Heart left ventricle (tissue), 13 donors: ENCODE results near the gene YWHAH.

Experiments
- CTCF ChIP-seq, 12 donors: fragments of 200-600 bp; sonication (generic) in 4 of 12; IDR thresholded peaks; one replicate each; pipeline versions ENCODE4 v1.5.0 to v1.8.0; 2018 to 2022; ENCODE audit warnings: antibody characterized with exemption in 12 of 12, mild to moderate bottlenecking in 5 of 12
- POLR2A ChIP-seq, 2 donors: fragments of 450-650 bp; IDR thresholded peaks; one replicate each; pipeline ENCODE4 v1.6.1; 2017; ENCODE audit warnings: antibody characterized with exemption in 2 of 2, mild to moderate bottlenecking in 2 of 2, moderate library complexity in 2 of 2
- donor health status: ischemic (EF 13 %, LVEDD 7.1; RV severe dilation, severe dysfunction).
- donor health status: DM: no; HTN: yes; CAD: no.
- donor health status: DM: no; HTN: no; CAD: no.
- donor health status: ischemic (EF 25% LVEDD 6.9; RV normal size, moderate dysfunction).
- donor health status: ischemic (EF 25% LVEDD 5.7; RV mildly dilated, moderate dysfunction).
- donor health status: ischemic (EF 35%, LVEDD 5.7; RV mildly dilated, moderate dysfunction).
- donor health status: nonischemic (EF 11% LVEDD 7.7; RV severe dilation, severe dysfunction).
- donor health status: DM: yes; HTN: yes; CAD: no.
- donor health status: PGD.
- donor health status: ischemic (EF 29% LVEDD 5.4; RV normal size, mild dysfunction).
- donor health status: nonischemic (EF 23%, LVEDD 6.1; RV moderate dilation, normal function).

GRCh38 chr22:31919730-31920129, 24.6 kb upstream of the YWHAH start:
- TF ChIP-seq CTCF (IDR thresholded peaks at IDR 0.05) (no peak), POLR2A (IDR thresholded peaks at IDR 0.05) (no peak)
